ENCODE data around the gene TNFAIP1.
A peak's percentile ranks its signal among the peaks of the same experiment; 100 is the strongest.
"Not testable (repeated sequence)": the region's sequence is repeated elsewhere in the genome, so short reads cannot be mapped to it uniquely, and the experiment has no call there.

Gene TNFAIP1, protein sequence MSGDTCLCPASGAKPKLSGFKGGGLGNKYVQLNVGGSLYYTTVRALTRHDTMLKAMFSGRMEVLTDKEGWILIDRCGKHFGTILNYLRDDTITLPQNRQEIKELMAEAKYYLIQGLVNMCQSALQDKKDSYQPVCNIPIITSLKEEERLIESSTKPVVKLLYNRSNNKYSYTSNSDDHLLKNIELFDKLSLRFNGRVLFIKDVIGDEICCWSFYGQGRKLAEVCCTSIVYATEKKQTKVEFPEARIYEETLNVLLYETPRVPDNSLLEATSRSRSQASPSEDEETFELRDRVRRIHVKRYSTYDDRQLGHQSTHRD

DNA sequence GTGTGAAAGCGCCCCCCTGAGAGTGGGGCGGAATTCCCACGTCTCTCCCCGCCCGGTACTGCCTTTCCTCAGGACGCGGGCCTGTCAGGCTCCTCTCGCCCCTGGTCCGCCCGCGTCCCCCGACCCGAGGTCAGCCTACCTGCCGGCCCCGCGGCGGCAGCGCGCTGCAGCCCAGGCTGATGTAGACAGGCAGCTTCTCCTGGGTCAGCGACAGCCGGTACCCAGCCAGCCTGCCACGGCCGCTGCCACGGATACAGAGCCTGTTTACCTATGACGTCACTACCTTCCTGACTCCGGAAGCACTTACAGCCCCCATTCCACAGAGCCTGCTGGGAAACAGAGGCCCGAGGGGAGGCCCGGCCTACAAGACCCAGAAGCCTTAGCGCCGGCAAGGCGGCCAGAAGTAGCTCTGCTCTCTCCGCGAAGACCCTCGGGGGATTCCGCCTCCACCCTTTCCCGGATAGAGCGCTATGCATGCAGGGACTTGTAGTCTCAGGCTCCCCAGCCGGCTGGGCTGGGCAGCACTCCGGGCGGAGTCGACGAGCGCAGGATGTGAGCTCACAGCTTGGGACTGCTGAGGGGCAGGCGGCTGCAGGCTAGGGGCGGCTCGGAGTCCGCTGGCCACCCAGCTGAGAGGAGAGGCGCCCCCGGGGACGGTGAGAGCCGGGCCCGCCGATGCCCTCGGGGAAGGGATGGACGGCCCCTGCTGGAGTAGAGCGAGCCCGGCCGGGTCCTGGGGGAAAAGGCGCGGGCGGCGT is at the start of gene TNFAIP1, which contains the start of gene IFT20:
TSS of gene TNFAIP1 (plus strand) at position 561 of the 758 bp plus-strand sequence. CDS start 3,761 bp downstream, outside the sequence.
TSS of gene IFT20 (minus strand) at position 272 of the 758 bp plus-strand sequence. CDS start 3,487 bp downstream, outside the sequence.
- DNase-seq (ENCODE audit: low read depth): peak; percentile 100

DNA sequence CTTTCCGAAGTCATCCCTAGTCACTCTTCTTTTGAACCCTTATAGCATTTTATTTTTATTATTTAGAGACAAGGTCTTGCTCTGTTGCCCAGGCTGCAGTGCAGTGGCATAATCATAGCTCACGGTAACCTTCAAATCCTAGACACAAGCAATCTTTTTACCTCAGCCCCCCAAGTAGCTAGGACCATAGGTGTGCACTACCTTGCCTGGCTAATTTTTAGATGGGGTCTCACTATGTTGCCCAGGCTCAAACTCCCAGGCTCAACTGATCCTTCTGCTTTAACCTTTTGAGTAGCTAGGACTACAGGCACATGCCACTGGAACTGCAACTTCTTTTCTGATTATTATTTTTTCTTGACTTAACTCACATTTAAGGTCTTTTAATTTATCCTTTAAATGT is 49.6 kb upstream of the TNFAIP1 start:
- no peak for DNase-seq (ENCODE audit: low read depth)

DNA sequence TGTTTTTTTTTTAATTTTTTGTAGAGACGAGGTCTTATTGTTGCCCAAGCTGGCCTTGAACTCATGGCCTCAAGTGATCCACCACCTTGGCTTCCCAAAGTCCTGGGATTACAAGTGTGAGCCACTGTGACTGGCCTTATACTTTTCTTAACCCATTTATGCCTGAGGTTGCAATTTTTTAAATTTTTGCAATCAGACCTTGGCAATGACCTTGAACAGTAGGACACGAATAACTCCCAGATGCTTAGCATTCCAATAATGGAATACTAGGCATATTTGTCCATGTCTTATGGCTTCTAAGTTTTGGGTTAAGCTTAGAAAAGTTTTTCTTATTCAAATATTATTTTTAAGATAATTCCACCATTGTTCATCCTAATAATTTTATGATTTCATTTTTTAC is 44.9 kb upstream of the TNFAIP1 start:
- DNase-seq (ENCODE audit: low read depth): no peak

DNA sequence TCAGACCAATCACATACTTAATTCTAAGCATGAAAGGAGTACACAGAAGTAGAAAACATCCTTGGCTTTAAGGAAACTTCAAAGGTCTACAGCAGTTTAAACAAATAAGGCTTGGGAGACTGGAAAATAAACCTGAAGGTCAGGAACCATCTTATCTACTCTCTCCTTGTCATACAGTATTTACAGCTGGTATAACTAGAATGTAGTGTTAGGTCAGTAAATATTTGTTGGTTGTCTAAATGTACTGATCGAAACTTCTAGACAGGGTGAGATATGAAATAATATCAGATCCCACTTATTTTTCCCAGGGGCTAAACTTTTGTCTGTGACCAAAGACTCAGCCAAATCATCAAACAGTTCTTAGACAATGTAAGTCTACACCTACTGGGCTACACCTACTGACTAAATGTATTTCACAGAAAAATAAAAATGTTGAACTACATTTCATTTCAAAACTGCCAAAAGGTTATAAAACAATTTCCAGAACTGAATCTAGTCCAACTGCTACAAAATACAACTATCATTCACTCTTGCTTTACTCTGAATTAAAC is 43.7 kb upstream of the TNFAIP1 start:
- DNase-seq (ENCODE audit: low read depth): no peak

DNA sequence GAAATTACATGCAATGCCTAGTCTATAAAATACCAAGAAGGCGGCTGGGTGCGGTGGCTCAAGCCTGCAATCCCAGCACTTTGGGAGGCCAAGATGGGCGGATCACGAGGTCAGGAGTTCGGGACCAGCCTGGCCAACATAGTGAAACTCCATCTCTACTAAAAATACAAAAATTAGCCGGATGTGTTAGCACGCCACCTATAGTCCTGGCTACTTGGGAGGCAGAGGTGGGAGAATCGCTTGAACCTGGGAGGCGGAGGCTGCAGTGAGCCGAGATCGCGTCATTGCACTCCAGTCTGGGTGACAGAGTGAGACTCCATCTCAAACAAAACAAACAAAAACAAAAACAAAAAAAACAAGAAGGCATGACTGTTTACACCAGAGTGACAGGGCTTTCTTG is 42.7 kb upstream of the TNFAIP1 start:
- not testable (repeated sequence) for DNase-seq (ENCODE audit: low read depth)

DNA sequence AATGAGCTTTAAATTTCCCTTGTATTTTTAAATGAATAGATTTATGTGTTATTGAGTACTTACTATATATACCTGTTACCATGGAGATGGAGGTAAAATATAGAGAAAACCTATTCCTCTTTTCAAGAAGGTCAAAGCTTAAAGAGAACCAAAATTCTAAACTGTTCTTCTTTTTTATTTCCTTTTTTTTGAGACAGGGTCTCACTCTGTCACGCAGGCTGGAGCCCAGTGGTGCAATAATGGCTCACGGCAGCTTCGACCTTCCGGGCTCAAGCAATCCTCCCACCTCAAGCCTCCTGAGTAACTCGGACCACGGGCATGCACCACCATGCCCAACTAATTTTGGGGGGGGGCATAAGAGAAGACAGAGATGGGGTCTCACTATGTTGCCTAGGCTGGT is 41.6 kb upstream of the TNFAIP1 start:
- no peak for DNase-seq (ENCODE audit: low read depth)

DNA sequence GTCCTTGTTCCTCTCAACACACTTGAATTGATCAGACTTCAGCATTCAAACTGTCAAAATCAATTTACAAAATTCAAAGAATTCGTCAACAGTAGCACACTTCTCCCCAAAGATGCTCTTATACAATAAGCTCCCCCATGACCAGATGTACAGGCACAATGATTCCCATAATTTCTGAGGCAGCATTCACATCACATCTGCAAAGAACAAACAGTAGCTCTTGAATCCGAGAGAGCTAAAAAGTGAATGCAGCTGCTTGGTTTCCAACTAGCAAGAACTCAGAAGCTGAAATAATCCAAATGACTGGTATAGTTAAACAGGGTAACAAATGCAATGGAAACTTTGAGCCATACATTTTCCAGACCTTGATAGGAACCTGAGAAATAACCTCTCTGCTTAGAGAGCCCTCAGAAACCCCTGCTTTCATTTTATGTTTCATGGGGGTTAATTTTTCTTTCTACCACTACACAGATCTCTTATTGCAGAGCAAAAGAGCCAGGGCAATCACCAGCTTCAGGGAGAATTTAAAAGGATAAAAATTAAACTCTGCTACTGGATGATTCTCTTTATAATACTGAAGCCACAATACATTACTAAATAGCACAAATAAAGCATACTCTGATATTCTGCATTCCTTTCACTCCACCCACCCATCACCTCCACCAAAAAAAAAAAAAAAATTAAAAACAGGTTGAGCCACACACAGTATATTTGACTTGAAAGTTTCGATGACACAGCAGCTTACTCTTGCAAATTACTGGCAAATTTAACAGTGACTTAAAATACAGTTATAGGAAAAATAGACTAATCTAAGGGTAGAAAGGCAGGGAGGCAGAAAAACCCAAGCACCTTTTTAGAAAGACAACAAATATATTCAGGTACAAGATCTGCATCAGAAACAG is 39.6 kb upstream of the TNFAIP1 start:
- no peak for DNase-seq (ENCODE audit: low read depth)

DNA sequence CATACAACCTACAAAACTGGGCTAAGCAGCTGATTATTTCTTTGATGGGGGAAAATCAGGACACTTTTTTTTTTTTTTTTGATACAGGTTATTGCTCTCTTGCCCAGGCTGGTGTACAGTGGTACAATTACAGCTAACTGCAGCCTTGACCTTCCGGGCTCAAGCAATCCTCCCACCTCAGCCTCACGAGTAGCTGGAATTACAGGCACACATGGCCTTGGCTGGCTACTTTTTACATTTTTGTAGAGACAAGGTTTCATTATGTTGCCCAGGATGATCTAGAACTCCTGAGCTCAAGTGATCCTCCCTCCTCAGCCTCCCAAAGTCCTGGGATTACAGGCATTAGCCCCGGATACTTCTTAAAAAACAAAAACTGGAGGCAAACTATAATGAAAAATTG is 37.1 kb upstream of the TNFAIP1 start:
- DNase-seq (ENCODE audit: low read depth): no peak

DNA sequence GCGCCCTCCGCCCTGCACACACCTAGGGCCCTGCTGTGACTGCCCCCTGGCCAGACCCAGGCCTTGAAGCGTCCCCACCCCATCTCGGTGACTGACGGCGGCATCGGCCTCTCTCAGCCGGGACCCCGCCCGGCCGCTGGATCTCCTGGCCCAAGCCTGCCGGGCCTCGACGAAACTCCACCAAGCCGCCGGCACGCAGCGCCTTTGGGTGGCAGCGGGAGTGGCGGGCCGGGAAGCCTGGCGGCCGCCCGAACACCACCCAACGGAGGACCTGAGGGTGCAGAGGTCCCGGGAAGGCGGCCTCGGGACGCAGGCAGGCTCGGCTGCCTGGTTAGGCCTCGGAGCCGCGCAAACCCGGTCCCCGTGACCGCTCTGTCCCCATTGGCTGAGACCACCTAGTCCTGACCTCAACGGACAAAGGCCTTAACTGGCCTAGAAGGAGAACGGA is 28.6 kb upstream of the TNFAIP1 start:
- no peak for DNase-seq (ENCODE audit: low read depth)

DNA sequence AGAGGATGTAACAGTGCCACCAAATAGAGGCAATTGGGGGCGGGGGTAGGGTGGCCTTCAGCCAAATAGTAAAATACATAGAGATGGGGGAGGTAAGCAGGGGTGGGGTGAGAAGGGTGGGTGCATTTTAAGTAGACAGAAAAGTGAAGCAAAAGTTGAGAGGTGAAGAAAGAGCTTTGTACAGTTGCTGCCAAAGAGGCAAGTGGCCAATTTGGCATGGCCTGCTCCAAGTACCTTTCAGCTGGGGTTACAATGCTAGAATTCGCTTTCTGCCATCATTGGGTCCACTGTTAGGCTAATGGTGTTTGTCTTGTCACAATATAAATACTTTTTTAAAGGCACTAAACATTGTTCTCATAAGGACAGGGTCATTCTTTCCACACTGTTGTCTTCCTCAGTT is 21.7 kb upstream of the TNFAIP1 start:
- DNase-seq (ENCODE audit: low read depth): no peak

DNA sequence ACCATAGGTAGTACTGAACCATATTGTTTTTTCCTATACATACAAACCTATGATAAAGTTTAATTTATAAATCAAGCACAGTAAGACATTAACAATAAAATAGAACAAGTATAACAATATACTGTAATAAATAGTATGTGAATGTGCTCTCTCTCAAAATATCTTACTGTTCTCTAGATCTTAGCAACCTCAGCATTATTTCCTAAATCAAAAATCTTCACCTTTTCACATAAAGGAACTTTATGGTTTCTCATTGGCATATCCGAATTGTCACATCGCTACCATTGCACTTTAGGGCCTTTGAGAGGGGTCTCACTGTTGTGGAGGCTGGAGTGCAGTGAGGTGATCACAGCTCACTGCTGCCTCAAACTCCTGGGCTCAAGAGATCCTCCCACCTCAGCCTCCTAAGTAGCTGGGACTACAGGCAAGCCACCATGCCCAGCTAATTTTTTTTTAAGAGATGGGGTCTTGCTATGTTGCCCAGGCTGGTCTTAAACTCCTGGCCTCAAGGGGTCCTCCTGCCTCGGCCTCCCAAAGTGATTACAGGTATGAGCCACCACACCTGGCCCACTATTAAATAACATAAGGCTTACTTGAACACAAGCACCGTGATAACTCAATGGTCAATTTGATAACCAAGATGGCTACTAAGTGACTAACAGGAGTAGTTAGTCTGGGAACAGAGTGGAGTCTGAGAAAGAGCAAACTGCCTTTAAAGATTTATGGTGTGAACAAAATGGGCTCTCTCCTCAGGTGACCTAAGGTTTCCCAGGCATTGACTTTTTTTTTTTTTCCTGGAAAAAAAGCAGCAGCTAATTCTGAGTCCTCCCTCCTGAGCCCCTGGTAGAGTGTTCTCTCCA is 19.5 kb upstream of the TNFAIP1 start:
- DNase-seq (ENCODE audit: low read depth): no peak

DNA sequence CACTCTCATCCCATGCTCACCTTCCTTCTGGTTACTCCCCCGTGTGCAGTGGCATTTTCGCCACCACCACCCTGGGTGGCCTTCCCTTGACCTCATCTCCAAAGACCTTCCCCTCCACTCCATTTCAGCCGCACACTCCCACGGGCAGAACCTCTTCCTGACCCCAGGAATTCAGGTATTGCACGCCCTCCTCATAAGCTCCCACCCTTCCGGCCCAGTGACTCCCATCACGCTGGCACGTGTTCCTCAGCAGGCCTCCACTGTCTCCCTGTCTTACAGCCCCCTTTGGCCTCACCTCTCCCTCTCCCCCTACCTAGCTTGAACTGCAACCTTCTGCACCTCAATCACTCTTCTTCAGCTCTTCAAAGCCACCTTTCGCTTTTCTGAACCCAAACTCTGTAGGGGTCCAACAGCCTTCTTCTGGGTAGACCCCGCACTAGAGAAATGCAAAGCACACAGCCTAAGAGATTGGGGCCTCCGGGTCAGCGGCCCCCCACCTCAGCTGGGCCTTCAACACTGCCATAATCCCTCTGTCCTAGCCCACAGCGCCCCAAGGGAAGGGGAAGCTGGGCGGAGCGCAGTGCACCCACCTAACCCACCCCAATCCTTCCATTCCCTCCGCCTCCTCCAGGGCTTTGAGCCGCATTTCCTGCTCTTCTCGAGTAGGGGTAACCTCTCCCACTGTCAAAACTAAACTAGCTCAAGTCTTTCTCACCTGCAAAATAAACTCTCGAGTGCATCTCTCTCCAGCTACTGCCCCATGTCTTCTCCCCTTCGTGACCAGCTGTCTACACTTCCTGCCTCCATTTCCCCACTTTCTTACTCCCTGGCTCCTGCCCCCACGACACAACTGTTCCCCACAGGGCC is 18.2 kb upstream of the TNFAIP1 start:
- no peak for DNase-seq (ENCODE audit: low read depth)

DNA sequence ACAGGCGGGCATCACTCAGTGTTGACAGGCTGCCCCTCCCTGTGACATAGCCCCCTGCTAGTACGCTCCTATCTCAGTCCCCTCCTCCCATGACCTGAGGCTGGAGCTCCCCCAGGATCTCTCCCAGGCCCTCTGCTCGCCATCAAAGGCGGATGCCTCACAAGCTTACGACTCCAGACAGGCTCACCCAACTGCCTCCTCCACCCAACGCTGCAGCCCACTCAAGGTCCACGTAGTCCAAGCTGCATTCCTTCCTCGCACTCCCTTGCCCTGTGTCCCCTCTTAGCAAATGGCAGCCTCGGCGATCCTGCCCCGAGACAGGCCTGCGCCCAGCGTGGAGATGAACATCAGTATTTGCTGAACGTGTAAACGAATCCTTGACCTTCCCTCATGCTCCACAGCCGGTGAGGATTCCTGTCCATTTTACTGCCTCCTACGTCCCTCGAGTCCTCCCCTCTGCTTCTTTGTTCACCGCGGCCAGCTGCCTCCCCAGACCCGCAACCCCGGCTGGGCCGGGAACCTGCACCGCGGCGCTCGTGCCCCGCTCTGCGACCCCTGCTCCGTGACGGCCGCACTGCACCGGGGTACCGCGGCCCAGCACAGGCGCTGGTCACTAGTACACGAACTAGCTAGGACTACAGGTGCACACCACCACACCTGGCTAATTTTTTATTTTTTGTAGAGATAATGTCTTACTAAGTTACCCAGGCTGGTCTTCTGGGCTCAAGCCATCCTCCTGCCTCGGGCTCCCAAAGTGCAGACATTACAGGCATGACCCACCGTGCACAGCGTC is 17.4 kb upstream of the TNFAIP1 start:
- no peak for DNase-seq (ENCODE audit: low read depth)

DNA sequence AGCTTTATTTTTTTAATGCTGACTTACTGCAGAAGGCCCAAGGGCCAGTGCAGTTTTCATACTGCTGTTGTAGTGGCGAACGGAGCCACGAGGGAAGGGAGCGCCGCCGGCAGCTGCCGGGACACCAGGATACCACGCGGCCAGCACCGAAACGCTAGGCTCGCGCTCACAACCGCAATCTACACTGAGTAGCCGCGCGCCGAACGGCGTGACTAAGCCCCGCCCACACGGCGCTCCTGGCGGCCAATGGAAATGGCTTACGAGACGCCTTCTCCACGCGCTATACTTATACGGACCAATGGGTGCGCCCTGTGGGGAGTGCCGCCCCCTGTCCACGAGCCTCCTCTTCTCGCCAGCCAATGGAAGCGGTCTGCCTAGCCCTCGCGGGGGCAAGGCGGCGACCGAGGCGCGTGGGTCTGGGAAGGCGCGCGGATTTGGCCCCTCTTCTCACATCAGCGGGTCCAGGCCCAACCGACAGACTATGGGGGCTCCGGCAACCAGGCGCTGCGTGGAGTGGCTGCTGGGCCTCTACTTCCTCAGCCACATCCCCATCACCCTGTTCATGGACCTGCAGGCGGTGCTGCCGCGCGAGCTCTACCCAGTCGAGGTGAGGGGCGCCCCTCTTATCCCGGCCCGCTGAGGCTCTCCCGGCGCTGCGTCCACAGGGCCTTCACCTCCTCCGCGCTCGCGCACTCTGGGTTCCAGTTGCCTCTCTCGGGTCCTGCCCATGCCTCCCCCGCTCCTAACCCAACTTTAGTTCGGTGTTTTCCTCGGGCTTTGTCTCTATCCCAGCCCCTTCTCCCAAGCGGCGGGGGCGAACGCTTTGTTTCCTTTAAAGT is 16.6 kb upstream of the TNFAIP1 start, which contains the start of gene TMEM97:
TSS of gene TMEM97 (plus strand) at position 442 of the 839 bp plus-strand sequence. CDS start at position 482, 40 bp downstream.
- DNase-seq (ENCODE audit: low read depth): peak; percentile 92

DNA sequence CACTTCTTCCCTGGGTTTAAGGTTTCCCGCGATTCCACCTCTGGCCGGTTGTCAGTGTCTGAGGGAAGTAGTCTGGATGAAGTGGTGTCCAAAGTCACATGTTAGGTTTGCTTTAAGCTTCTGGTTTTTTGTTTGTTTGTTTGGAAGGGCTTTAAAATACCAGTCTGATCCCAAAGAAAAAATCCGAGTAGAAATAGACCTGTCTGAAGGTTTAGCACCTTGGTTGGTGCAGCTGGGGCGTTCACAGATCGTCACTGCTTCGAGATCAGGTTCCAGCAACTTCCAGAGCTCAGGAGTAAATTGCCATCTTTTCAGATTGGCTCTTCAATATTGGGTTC is 16.0 kb upstream of the TNFAIP1 start:
- no peak for DNase-seq (ENCODE audit: low read depth)

DNA sequence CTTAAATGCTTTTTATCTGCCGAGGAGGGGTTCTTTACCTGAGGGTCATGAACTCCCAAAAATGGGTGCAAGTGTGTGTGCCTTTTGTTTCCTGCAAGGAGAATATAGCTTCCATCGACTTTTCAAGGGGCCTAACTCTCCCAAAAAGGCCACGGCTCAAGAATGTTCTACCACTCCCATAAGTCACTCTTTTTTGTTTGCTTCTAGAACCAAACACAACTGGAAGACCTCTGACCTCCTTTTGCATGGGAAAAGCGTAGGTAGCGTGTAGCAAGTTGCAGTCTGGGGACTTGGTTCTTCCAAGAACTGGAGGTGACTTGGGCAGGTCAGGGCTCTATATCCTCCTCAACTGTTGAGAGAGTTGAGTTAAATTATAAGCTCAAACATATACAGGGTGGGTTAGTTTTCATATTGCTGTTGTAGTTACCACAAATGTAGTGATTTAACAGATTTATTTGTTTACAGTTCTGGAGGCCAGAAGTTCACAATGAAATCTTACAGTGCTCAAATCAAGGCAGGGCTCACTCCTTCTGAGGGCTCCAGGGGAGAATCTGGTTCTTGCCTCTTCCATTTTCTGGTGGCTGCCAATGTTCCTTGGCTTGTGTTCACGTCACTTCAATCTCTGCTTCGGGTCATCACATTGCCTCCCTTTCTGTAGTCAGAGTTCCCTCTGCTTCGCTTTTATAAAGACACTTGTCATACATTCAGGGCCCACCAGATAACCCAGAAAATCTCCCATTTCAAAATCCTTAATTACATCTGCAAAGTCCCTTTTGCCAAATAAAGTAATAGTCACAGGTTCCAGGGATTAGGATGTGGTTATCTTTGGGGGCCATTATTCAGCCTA is 15.1 kb upstream of the TNFAIP1 start:
- no peak for DNase-seq (ENCODE audit: low read depth)

DNA sequence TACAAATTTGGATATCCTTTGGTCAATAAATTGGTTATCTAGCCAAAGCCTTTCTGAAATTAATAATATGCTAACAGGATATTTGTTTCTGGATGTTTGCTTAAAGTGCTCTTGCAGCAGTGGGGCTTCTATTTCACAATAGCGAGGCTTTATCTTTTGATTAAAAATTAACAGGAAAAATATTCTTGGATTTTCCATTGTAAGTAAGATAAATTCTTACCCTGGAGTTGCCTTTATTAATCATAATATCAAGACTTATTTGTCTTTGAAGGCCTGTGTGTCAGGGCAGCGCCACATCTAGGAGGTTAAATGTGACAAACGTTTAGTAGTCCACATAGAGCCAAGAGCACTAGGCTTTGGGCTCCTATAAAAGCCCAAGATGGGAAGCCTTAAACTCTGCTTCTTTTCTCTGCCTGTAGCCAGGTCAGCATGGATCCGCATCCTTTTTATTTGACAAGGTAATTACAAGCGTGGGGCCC is 11.3 kb upstream of the TNFAIP1 start:
- no peak for DNase-seq (ENCODE audit: low read depth)

Data from GM04504 (cell line).